GM12878 (cell line): Measurements from ENCODE around the gene AOPEP. TPM values are rescaled to one million over a fixed set of nuclear protein-coding genes. Genes with fewer than 3 reads are reported as not detected.

Experiments
- HDAC2 ChIP-seq: fragments of 200-600 bp; sonication (generic); IDR thresholded peaks from 2 replicates; pipeline ENCODE4 v1.6.1; 2017
- JUNB ChIP-seq: IDR thresholded peaks from 2 replicates; pipeline ENCODE4 v1.6.1; 2016; ENCODE audit warnings: antibody characterized with exemption, mild to moderate bottlenecking
- NRF1 ChIP-seq: conservative IDR thresholded peaks from 2 replicates; pipeline ENCODE4 v1.6.1; 2011; ENCODE audit warnings: mild to moderate bottlenecking, low read depth, low read length, improper control_type of control experiment
- SREBF1 ChIP-seq: IDR thresholded peaks from 2 replicates; pipeline ENCODE4 v1.6.1; 2012; ENCODE audit warnings: mild to moderate bottlenecking, low read length
- WRNIP1 ChIP-seq: IDR thresholded peaks from 2 replicates; pipeline ENCODE4 v1.6.1; 2011; ENCODE audit warnings: low read depth, low read length, improper control_type of control experiment, borderline replicate concordance
- polyA plus RNA-seq, 11 experiments: library from polyadenylated mRNA; depleted of rRNA in 4 of 11; unstranded in 6 of 11; stranded (reverse) in 5 of 11; fragments of >200 nt; fragmentation: Nextera tagmentation in 4 of 11; fragmentation: Illumina TruSeq in 1 of 11; extraction: Ambion mirVana in 4 of 11; extraction: Trizol in 1 of 11; gene quantifications; 1 replicate in 1 of 11; 2 replicates in 10 of 11; pipeline versions ENCODE4 v1.2.1 to v1.2.3, GENCODE V29; 2011 to 2016; ENCODE audit warnings: inconsistent platforms in 2 of 11, missing spikeins in 2 of 11, low read depth in 1 of 11
- total RNA-seq, 4 experiments: library from RNA; depleted of rRNA in 3 of 4; stranded (reverse); fragments of >200 nt in 3 of 4; fragmentation: Illumina TruSeq in 1 of 4; extraction: Trizol in 1 of 4; gene quantifications; 2 replicates each; pipeline versions ENCODE4 v1.2.1 to v1.2.3, GENCODE V29; 2013 to 2021
- TF ChIP-seq, protein P1 (sequence below): fragments of 450-650 bp; formaldehyde crosslinking; IDR thresholded peaks from 2 replicates; pipeline ENCODE4 v1.4.0; 2020; ENCODE audit warnings: mild to moderate bottlenecking, moderate library complexity
- TF ChIP-seq, protein P2 (sequence below): fragments of 450-650 bp; IDR thresholded peaks from 2 replicates; pipeline ENCODE4 v1.6.1; 2017; ENCODE audit warnings: mild to moderate bottlenecking, low read depth, inconsistent platforms; ENCODE audit not compliant: poor library complexity, severe bottlenecking
- TF ChIP-seq, protein P3 (sequence below): IDR thresholded peaks from 2 replicates; pipeline ENCODE4 v1.6.1; 2011; ENCODE audit warnings: borderline replicate concordance, low read depth, mild to moderate bottlenecking, moderate library complexity, low read length; ENCODE audit not compliant: insufficient read depth, poor library complexity, severe bottlenecking

Gene AOPEP
- total and polyA plus RNA-seq, 10 of the 15 experiments (the other 5 are each of a cell fraction or from before 2014, with no cell fraction given), result 2.3 to 16.9 (median 10.1) TPM

DNA sequence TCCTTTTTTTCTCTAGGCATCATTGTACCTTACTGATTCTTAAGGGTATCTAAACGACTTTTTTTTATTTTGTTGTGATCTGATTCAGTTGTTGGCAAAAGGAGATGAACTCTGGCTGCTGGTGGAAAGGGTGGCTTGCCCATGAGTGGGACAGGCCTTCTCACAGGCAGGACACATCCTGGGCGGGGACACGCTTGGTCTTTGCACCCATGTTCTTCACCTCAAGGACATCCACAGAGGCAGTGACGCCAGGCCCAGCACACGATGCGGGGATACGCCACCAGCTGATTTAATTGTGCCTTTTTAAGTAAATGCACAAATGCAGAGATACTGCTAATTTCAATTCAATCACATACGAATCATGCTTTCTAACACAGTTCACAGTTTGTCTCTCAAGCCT lies 383.0 kb downstream of the AOPEP start (continued):
- TF ChIP-seq, protein P1, sequence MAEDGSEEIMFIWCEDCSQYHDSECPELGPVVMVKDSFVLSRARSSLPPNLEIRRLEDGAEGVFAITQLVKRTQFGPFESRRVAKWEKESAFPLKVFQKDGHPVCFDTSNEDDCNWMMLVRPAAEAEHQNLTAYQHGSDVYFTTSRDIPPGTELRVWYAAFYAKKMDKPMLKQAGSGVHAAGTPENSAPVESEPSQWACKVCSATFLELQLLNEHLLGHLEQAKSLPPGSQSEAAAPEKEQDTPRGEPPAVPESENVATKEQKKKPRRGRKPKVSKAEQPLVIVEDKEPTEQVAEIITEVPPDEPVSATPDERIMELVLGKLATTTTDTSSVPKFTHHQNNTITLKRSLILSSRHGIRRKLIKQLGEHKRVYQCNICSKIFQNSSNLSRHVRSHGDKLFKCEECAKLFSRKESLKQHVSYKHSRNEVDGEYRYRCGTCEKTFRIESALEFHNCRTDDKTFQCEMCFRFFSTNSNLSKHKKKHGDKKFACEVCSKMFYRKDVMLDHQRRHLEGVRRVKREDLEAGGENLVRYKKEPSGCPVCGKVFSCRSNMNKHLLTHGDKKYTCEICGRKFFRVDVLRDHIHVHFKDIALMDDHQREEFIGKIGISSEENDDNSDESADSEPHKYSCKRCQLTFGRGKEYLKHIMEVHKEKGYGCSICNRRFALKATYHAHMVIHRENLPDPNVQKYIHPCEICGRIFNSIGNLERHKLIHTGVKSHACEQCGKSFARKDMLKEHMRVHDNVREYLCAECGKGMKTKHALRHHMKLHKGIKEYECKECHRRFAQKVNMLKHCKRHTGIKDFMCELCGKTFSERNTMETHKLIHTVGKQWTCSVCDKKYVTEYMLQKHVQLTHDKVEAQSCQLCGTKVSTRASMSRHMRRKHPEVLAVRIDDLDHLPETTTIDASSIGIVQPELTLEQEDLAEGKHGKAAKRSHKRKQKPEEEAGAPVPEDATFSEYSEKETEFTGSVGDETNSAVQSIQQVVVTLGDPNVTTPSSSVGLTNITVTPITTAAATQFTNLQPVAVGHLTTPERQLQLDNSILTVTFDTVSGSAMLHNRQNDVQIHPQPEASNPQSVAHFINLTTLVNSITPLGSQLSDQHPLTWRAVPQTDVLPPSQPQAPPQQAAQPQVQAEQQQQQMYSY (CRISPR knock-in tag), result no peak
- TF ChIP-seq, protein P2, sequence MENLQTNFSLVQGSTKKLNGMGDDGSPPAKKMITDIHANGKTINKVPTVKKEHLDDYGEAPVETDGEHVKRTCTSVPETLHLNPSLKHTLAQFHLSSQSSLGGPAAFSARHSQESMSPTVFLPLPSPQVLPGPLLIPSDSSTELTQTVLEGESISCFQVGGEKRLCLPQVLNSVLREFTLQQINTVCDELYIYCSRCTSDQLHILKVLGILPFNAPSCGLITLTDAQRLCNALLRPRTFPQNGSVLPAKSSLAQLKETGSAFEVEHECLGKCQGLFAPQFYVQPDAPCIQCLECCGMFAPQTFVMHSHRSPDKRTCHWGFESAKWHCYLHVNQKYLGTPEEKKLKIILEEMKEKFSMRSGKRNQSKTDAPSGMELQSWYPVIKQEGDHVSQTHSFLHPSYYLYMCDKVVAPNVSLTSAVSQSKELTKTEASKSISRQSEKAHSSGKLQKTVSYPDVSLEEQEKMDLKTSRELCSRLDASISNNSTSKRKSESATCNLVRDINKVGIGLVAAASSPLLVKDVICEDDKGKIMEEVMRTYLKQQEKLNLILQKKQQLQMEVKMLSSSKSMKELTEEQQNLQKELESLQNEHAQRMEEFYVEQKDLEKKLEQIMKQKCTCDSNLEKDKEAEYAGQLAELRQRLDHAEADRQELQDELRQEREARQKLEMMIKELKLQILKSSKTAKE, result no peak
- TF ChIP-seq, protein P3, sequence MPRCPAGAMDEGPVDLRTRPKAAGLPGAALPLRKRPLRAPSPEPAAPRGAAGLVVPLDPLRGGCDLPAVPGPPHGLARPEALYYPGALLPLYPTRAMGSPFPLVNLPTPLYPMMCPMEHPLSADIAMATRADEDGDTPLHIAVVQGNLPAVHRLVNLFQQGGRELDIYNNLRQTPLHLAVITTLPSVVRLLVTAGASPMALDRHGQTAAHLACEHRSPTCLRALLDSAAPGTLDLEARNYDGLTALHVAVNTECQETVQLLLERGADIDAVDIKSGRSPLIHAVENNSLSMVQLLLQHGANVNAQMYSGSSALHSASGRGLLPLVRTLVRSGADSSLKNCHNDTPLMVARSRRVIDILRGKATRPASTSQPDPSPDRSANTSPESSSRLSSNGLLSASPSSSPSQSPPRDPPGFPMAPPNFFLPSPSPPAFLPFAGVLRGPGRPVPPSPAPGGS, result no peak
- TF ChIP-seq HDAC2 (no peak), WRNIP1 (no peak), NRF1 (no peak), JUNB (no peak), SREBF1 (no peak)
- TF ChIP-seq, all 136 proteins: peak for 0
